ENCODE measurements around the gene HOXD12.

HOXD12 gene

GRCh38 chr2:176122683-176123410, 23.3 kb downstream of the HOXD12 start, which contains the start of gene HOXD9:
HOXD9 (plus strand) TSS chr2:176122719; CDS start chr2:176122769, 50 bp downstream.
- no peak for DNase-seq

- DNase-seq: no peak
Measured at GRCh38 chr2:176123411-176124109, 24.0 kb downstream of the HOXD12 start.

DNA sequence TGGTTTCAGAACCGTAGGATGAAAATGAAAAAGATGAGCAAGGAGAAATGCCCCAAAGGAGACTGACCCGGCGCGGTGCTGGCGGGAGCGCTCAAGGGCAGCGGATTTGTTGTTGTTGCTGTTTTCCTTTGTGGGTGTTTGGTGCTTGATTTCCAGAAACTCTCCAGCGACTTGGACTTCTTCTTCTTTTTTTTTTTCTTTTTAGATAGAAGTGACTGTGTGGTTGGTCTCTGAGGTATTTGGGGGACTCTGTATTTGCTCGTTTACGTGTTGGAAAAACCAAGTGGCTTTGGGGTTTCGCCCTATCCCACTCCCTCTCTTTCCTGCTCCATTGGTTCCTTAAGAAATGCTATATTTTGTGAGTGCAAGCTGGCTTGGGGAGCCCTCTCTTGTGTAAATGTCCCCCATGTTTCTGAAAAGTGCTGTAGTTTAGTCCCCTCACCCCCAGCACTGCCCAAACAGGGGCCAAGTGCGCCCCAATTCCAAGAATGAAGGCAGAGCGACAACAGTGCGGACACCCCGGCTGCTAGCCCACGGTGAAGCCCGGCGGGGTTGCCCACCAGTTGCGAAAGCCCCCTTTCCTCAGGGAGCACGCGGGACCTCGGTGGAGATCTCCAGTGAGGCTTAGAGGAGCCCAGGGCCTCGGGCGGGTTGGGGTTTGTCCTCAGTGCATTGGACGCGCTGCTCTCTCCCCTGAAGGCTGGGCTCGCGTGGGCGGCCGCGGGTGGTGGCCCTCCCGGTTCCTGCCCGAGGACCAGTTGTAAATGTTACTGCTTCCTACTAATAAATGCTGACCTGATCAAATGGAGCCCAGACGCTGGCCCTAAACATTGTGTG, 24.7 kb downstream of the HOXD12 start:
- no peak for DNase-seq

GRCh38 chr2:176124947-176125771, 25.6 kb downstream of the HOXD12 start:
- DNase-seq: no peak

- no peak for DNase-seq
Measured at GRCh38 chr2:176125772-176126054, 26.1 kb downstream of the HOXD12 start.

- DNase-seq: no peak
Measured at GRCh38 chr2:176126929-176127773, 27.6 kb downstream of the HOXD12 start.

DNA sequence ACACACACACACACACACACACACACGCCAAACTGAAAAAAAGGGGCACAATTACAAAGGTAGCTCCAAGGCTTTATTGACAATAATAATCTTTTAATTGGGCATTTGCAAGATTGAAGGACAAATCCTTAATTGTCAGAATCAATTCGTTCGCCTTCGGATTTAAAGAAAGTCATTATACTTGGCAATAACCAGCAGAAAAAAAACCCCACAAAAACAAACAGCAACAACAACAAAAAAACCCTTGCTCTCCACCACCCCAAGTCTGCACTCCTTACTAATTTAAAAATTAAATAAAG, 28.1 kb downstream of the HOXD12 start:
- DNase-seq: no peak

GRCh38 chr2:176128172-176128981, 28.8 kb downstream of the HOXD12 start:
- no peak for DNase-seq

GRCh38 chr2:176128982-176129796, 29.6 kb downstream of the HOXD12 start, which contains the start of gene HOXD8:
HOXD8 (plus strand) TSS chr2:176129705; CDS start chr2:176130367, 662 bp downstream.
- no peak for DNase-seq

DNA sequence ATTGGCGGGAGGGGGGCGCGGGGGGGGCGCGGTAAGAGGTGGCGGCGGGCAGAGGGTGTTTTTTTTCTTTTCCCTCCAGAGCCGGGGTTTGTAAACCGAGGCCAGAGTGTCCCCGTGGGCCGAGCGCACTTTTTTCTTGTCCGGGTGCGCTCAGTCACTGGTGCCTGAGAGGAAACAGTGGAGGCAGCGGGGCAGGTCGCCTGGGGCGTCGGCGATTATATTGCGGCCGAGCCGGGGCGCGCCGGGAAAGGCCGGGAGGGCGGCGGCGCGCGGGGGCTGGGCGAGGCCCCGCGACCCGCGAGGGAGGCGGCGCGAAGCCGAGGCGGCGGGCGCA, 30.2 kb downstream of the HOXD12 start:
- DNase-seq: no peak

DNA sequence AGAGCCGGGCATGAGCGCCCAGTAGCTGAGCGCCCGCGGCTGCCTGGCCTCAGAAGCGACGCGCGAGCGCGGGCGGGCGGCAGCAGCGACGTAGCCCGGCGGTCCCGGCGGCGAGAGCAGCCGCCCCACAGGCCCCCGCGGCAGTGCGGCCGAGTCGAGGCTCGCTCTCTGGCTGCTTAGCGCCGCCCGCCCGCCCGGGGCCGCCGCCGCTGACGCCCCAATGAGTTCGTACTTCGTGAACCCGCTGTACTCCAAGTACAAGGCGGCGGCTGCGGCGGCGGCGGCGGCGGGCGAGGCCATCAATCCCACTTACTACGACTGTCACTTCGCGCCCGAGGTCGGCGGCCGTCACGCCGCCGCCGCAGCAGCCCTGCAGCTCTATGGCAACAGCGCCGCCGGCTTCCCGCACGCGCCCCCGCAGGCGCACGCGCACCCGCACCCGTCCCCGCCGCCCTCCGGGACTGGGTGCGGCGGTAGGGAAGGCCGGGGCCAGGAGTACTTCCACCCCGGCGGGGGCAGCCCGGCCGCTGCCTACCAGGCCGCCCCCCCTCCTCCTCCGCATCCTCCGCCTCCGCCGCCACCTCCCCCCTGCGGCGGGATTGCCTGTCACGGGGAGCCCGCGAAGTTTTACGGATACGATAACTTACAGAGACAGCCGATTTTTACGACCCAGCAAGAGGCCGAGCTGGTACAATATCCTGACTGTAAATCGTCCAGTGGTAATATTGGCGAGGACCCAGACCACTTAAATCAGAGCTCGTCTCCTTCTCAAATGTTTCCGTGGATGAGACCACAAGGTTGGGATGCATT, 30.8 kb downstream of the HOXD12 start:
- DNase-seq: no peak

- DNase-seq: no peak
Measured at GRCh38 chr2:176130957-176131847, 31.6 kb downstream of the HOXD12 start.

DNA sequence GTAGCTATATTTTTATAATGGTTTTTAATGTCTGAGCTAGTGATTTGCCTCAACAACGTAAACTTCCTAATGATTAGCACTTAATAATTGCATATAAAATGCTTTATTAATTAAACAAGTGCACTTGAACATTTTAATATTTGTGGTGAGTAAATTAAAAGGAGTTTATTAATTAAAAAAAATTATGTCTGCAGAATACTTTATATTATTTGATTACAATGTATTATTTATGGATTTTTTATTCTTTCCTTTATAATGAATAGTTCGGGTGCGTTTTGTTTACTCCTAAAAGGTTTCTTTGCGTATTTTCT, 32.2 kb downstream of the HOXD12 start:
- DNase-seq: no peak

- no peak for DNase-seq
Measured at GRCh38 chr2:176132205-176133171, 32.9 kb downstream of the HOXD12 start.

DNA sequence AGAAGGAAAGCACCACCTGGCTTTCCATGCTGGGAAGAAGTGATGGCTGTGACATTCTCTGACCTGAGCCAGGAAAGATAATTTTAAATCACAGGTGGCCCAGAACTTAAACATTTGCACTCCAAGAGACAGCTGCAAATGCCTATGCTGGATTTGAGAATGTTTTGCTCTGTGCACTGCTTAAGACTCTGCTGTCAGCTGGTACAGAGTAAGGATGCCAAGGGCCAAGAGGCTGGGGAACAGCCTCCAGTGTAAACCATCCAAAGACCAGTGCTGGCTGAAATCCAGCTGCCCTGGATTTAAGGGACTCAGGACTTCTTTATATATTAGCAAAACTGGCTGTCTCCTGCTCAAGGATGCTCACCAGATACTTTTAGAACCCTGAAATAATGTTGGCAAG, 33.8 kb downstream of the HOXD12 start:
- no peak for DNase-seq

DNA sequence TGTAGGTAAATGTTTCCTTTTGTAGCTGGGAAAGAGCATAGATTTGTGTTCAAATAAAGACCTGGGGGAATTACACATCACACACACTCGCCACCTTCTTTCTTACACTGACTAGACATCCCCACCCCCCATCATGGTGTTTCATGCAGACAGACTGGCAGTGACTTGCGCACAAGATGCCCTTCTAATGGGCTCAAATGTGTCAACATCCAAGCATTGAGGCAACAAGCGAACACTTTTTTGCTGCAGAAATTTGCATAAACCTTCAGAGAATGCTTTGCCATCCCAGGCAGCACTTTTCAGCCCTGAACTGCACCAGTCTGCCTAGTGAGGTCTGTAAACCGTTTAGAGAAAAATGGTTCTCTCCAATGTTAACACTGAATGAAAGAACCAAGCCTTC, 34.4 kb downstream of the HOXD12 start:
- DNase-seq: no peak

DNA sequence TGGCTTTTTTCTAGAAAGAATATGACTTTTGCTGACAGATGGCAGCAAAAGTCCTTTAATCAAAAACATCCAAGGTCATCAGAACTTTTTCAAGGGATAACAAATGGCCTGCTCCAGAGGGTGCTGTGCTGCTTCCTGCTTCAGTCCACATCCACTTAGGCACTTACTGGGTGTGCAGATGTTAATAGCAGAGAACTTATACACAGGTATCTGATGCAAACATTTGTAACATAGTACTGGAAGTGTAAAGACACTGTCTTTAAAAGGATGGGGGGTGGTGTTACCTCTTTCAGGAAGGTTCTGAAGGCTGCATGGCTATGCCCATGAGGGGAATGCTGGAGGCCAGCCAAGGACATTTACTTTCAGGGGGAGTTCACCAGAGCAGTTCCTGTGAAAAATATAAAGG, 35.4 kb downstream of the HOXD12 start:
- DNase-seq: no peak
